ENCODE measurements around the gene CPS1. TPM values are rescaled to one million over a fixed set of nuclear protein-coding genes. Genes with fewer than 3 reads are reported as not detected.

CPS1 gene
- total RNA-seq, 1 donor from 2014 or later: 31.5 TPM

DNA sequence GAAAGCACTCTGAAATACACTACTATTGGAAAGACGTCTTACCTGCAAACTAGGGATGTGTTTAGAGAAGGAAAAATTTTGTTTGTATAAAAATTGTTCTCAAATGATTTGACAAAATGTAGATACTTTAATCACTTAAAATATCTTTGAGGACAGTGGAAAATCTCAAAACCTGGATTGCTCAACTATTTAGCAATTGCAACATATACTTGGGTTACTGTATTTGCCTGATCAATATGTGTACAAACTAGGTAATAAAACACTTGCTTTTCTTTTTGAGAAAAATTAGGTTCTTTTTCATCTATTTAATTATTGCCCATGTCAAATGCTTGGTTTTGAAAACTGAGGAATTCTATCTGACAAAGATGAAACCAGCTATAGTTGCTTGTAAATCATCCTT is 60.9 kb downstream of the CPS1 start:
- Mint-ChIP-seq H3K4me3 (ENCODE audit: unreplicated experiment) (no peak overlapping the region), H3K27me3 (ENCODE audit: unreplicated experiment) (no peaks in the 10 kb centered on the region), H3K4me1 (ENCODE audit: unreplicated experiment) (peaks cover 8% of the 10 kb centered on the region), H3K27ac (ENCODE audit: unreplicated experiment) (no peak overlapping the region), H3K36me3 (ENCODE audit: low read depth, unreplicated experiment) (no peaks in the 10 kb centered on the region), H3K9me3 (ENCODE audit: unreplicated experiment) (no peaks in the 10 kb centered on the region)
- TF ChIP-seq, protein P1, sequence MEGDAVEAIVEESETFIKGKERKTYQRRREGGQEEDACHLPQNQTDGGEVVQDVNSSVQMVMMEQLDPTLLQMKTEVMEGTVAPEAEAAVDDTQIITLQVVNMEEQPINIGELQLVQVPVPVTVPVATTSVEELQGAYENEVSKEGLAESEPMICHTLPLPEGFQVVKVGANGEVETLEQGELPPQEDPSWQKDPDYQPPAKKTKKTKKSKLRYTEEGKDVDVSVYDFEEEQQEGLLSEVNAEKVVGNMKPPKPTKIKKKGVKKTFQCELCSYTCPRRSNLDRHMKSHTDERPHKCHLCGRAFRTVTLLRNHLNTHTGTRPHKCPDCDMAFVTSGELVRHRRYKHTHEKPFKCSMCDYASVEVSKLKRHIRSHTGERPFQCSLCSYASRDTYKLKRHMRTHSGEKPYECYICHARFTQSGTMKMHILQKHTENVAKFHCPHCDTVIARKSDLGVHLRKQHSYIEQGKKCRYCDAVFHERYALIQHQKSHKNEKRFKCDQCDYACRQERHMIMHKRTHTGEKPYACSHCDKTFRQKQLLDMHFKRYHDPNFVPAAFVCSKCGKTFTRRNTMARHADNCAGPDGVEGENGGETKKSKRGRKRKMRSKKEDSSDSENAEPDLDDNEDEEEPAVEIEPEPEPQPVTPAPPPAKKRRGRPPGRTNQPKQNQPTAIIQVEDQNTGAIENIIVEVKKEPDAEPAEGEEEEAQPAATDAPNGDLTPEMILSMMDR (IDR thresholded peaks at IDR 0.05; ENCODE audit: unreplicated experiment): no peak
- DNase-seq (ENCODE audit: low spot score): no peak

DNA sequence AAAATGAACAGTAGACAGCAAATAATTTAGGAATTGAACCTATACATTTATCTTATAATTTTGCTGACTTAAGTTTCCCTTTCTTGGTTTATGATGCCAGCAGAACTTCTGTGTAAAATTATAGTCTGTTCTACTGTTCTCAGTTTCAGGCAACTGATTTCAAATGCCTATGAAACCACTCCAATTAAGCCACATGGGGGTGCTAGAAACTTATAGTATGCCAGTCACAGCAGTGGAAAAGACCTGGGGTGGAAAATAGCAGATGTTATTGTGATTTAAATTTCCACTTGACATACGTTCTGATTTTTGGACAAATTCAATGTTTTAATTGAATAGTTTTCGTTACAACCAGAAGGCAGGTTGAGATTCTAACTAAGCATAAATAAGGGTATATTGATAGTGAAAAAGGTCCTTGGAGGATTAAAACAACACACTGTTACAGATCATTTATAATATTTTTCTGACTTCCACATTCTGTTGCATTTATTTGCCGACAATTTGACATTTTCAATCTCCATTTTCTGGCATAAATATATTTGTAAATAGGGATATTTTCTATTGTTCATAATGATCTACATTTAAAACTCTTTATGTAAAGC is 61.4 kb downstream of the CPS1 start:
- Mint-ChIP-seq H3K27me3 (ENCODE audit: unreplicated experiment) (no peaks in the 10 kb centered on the region), H3K9me3 (ENCODE audit: unreplicated experiment) (no peaks in the 10 kb centered on the region)
- TF ChIP-seq, protein P1 (IDR thresholded peaks at IDR 0.05; ENCODE audit: unreplicated experiment): peak; percentile 42

DNA sequence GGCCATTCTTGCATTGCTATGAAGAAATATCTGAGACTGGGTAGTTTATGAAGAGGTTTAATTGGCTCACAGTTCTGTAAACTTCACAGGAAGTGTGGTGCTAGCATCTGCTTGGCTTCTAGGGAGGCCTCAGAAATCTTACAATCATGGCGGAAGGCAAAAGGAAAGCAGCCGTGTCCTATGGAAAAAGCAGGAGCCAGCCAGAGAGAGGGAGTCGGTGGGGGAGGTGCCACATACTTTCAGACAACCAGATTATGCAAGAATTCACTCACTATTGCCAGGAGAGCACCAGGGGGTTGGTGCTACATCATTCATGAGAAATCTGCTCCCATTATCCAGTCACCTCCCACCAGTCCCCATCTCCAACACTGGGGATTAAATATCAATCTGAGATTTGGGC is 64.1 kb downstream of the CPS1 start:
- Mint-ChIP-seq H3K4me3 (ENCODE audit: unreplicated experiment) (no peak overlapping the region), H3K27ac (ENCODE audit: unreplicated experiment) (no peak overlapping the region)

More for the DNA sequence above, 61.4 kb downstream of the CPS1 start:
- Mint-ChIP-seq H3K4me1 (ENCODE audit: unreplicated experiment) (peaks cover 8% of the 10 kb centered on the region), H3K36me3 (ENCODE audit: low read depth, unreplicated experiment) (no peaks in the 10 kb centered on the region), H3K4me3 (ENCODE audit: unreplicated experiment) (no peak overlapping the region), H3K27ac (ENCODE audit: unreplicated experiment) (no peak overlapping the region)
- DNase-seq (ENCODE audit: low spot score): peak; percentile 33

DNA sequence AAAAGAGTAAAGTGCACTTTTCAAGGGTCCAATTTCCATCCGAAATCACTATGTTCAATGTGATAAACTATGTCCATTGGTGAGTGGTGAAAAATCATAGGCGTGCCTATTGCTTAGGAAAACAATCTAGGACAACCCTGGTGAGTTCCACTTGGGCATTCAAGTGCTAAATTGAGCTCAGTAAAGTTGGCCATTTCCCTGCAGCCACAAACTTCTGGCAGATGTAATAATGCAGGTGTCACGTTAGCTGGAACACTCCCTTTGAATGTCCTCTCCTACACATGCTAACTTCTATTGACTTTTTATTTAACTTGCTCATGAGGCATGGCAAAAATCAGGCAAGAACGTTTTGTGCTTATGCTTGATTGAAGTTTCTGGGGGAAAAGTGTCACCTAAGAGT is 67.1 kb downstream of the CPS1 start:
- Mint-ChIP-seq H3K27me3 (ENCODE audit: unreplicated experiment) (no peaks in the 10 kb centered on the region), H3K4me3 (ENCODE audit: unreplicated experiment) (no peak overlapping the region), H3K27ac (ENCODE audit: unreplicated experiment) (no peak overlapping the region), H3K4me1 (ENCODE audit: unreplicated experiment) (peaks cover 21% of the 10 kb centered on the region), H3K9me3 (ENCODE audit: unreplicated experiment) (no peaks in the 10 kb centered on the region), H3K36me3 (ENCODE audit: low read depth, unreplicated experiment) (no peaks in the 10 kb centered on the region)
- TF ChIP-seq, protein P1 (IDR thresholded peaks at IDR 0.05; ENCODE audit: unreplicated experiment): no peak
- DNase-seq (ENCODE audit: low spot score): no peak

More for the DNA sequence above, 64.1 kb downstream of the CPS1 start:
- no peaks in the 10 kb centered on the region for H3K27me3 Mint-ChIP-seq (ENCODE audit: unreplicated experiment)
- peaks cover 8% of the 10 kb centered on the region for H3K4me1 Mint-ChIP-seq (ENCODE audit: unreplicated experiment)
- no peaks in the 10 kb centered on the region for H3K36me3 Mint-ChIP-seq (ENCODE audit: low read depth, unreplicated experiment)
- no peaks in the 10 kb centered on the region for H3K9me3 Mint-ChIP-seq (ENCODE audit: unreplicated experiment)
- no peak for DNase-seq (ENCODE audit: low spot score)
- TF ChIP-seq, protein P1 (IDR thresholded peaks at IDR 0.05; ENCODE audit: unreplicated experiment): no peak

DNA sequence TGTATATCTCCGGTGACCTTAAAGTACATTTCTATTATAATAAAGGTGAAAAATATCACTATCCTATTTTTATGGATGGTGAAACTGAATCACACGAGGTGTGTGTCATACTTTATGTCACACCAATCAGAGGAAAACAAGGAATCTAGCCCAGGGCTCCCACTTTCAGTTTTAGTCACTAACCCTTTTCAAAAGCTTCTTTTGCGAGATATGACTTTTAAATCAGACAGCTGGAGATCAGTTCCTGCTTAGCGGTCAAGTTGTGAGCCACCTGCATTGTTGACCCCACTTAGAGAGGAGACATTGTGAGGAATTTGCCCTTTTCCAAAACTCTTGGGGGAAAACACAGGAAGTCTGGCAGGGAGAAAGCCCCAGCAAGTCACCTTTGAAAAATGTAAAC is 70.5 kb downstream of the CPS1 start:
- no peak for DNase-seq (ENCODE audit: low spot score)
- Mint-ChIP-seq H3K27ac (ENCODE audit: unreplicated experiment) (no peak overlapping the region), H3K9me3 (ENCODE audit: unreplicated experiment) (no peaks in the 10 kb centered on the region), H3K27me3 (ENCODE audit: unreplicated experiment) (no peaks in the 10 kb centered on the region), H3K36me3 (ENCODE audit: low read depth, unreplicated experiment) (no peaks in the 10 kb centered on the region), H3K4me1 (ENCODE audit: unreplicated experiment) (peaks cover 13% of the 10 kb centered on the region), H3K4me3 (ENCODE audit: unreplicated experiment) (no peak overlapping the region)
- TF ChIP-seq, protein P1 (IDR thresholded peaks at IDR 0.05; ENCODE audit: unreplicated experiment): no peak
